HG03378 (cell line): ENCODE results near the gene SLC10A3.
"Not testable (repeated sequence)": the region's sequence is repeated elsewhere in the genome, so short reads cannot be mapped to it uniquely, and the experiment has no call there.

Experiments
- ATAC-seq: cut with Tn5 transposase; IDR thresholded peaks from one replicate; pipeline ENCODE4 v1.9.1; 2021; ENCODE audit warnings: mild to moderate bottlenecking, moderate library complexity; ENCODE audit not compliant: unreplicated experiment

SLC10A3 gene

GRCh38 chrX:154511761-154512160, 21.3 kb upstream of the SLC10A3 start:
- no peak for ATAC-seq

- ATAC-seq, result no peak
Measured at GRCh38 chrX:154509455-154509854, 19.0 kb upstream of the SLC10A3 start.

- no peak for ATAC-seq
Measured at GRCh38 chrX:154508384-154508745, 17.9 kb upstream of the SLC10A3 start.

- ATAC-seq, result no peak
Measured at GRCh38 chrX:154507673-154508383, 17.4 kb upstream of the SLC10A3 start.

- ATAC-seq, result no peak
Measured at GRCh38 chrX:154506483-154507332, 16.3 kb upstream of the SLC10A3 start.

GRCh38 chrX:154505734-154506133, 15.3 kb upstream of the SLC10A3 start:
- ATAC-seq, result no peak

GRCh38 chrX:154502989-154503388, 12.6 kb upstream of the SLC10A3 start:
- ATAC-seq, result no peak

GRCh38 chrX:154502098-154502497, 11.7 kb upstream of the SLC10A3 start:
- no peak for ATAC-seq

GRCh38 chrX:154501423-154501822, 11.0 kb upstream of the SLC10A3 start:
- not testable (repeated sequence) for ATAC-seq

- not testable (repeated sequence) for ATAC-seq
Measured at GRCh38 chrX:154496591-154497137, 6.2 kb upstream of the SLC10A3 start.

- ATAC-seq, result no peak
Measured at GRCh38 chrX:154495472-154495922, 5.1 kb upstream of the SLC10A3 start.

- no peak for ATAC-seq
Measured at GRCh38 chrX:154494715-154495114, 4.3 kb upstream of the SLC10A3 start.

GRCh38 chrX:154490021-154490413, 412 bp downstream of the SLC10A3 start:
- ATAC-seq, result no peak

- ATAC-seq, result no peak
Measured at GRCh38 chrX:154489182-154489581, 1.2 kb downstream of the SLC10A3 start.

- no peak for ATAC-seq
Measured at GRCh38 chrX:154488336-154489075, 1.9 kb downstream of the SLC10A3 start.

GRCh38 chrX:154487518-154488290, 2.7 kb downstream of the SLC10A3 start:
- no peak for ATAC-seq

GRCh38 chrX:154486396-154487207, 3.8 kb downstream of the SLC10A3 start, which contains the start of gene UBL4A:
Gene UBL4A, minus strand, starts transcription at chrX:154486615. Its CDS starts 31 bp downstream, at chrX:154486584.
- no peak for ATAC-seq

GRCh38 chrX:154486052-154486395, 4.4 kb downstream of the SLC10A3 start:
- no peak for ATAC-seq
